Measurements from ENCODE around the gene SLC5A4. TPM values are rescaled to one million over a fixed set of nuclear protein-coding genes. Genes with fewer than 3 reads are reported as not detected.

Gene SLC5A4
- total RNA-seq, 1 donor from 2014 or later, result not detected

GRCh38 chr22:32236970-32237369 lies 18.2 kb downstream of the SLC5A4 start:
- Mint-ChIP-seq H3K36me3 (ENCODE audit: low read depth) (no peaks in the 10 kb centered on the region), H3K9me3 (no peaks in the 10 kb centered on the region), H3K4me1 (no peaks in the 10 kb centered on the region), H3K27ac (no peak overlapping the region), H3K27me3 (peaks cover 20% of the 10 kb centered on the region), H3K4me3 (no peak overlapping the region)
- POLR2A ChIA-PET, result no interaction called here
- no peak for ATAC-seq (ENCODE audit: low read depth)
- intact Hi-C loops (cut with micrococcal nuclease), result no loop called here
- TF ChIP-seq CTCF (IDR thresholded peaks at IDR 0.05), result no peak
- no peak for DNase-seq
- CTCF ChIA-PET, result no interaction called here

- Mint-ChIP-seq H3K36me3 (ENCODE audit: low read depth) (no peaks in the 10 kb centered on the region), H3K9me3 (no peaks in the 10 kb centered on the region), H3K27me3 (peaks cover 35% of the 10 kb centered on the region), H3K27ac (no peak overlapping the region), H3K4me1 (no peaks in the 10 kb centered on the region), H3K4me3 (no peak overlapping the region)
- intact Hi-C loops (cut with micrococcal nuclease), result no loop called here
- ChIA-PET POLR2A (interaction anchor here (0.6 kb wide), 1 partner anchor 463 kb away, joined by 3 read pairs; no protein-coding TSS in a partner anchor), CTCF (no interaction called here)
- no peak for TF ChIP-seq CTCF (IDR thresholded peaks at IDR 0.05)
- DNase-seq, result no peak
- no peak for ATAC-seq (ENCODE audit: low read depth)
Measured at GRCh38 chr22:32233091-32233490, 22.1 kb downstream of the SLC5A4 start.

- no peak overlapping the region for H3K27ac Mint-ChIP-seq
- H3K9me3 Mint-ChIP-seq, result no peaks in the 10 kb centered on the region
- DNase-seq (no peak), ATAC-seq (ENCODE audit: low read depth) (no peak)
- H3K4me3 Mint-ChIP-seq, result no peak overlapping the region
- H3K4me1 Mint-ChIP-seq, result no peaks in the 10 kb centered on the region
- POLR2A ChIA-PET, result no interaction called here
- H3K27me3 Mint-ChIP-seq, result peaks cover 31% of the 10 kb centered on the region
- CTCF ChIA-PET, result no interaction called here
- no peak for TF ChIP-seq CTCF (IDR thresholded peaks at IDR 0.05)
- intact Hi-C loops (cut with micrococcal nuclease), result no loop called here
- no peaks in the 10 kb centered on the region for H3K36me3 Mint-ChIP-seq (ENCODE audit: low read depth)
Measured at GRCh38 chr22:32232191-32232830, 22.8 kb downstream of the SLC5A4 start.

GRCh38 chr22:32226326-32227104 lies 28.6 kb downstream of the SLC5A4 start:
- intact Hi-C loops (cut with micrococcal nuclease), result no loop called here
- no peak overlapping the region for H3K27ac Mint-ChIP-seq

More at GRCh38 chr22:32226326-32227104, 28.6 kb downstream of the SLC5A4 start:
- Mint-ChIP-seq H3K36me3 (ENCODE audit: low read depth) (no peaks in the 10 kb centered on the region), H3K9me3 (no peaks in the 10 kb centered on the region), H3K4me3 (no peak overlapping the region), H3K4me1 (no peaks in the 10 kb centered on the region), H3K27me3 (peaks cover 42% of the 10 kb centered on the region)
- no peak for TF ChIP-seq CTCF (IDR thresholded peaks at IDR 0.05)
- ATAC-seq (ENCODE audit: low read depth), result no peak
- ChIA-PET POLR2A (no interaction called here), CTCF (no interaction called here)
- DNase-seq, result no peak

Data from activated B cell treated with CpG ODN at 0.5 μM for 24 hours (primary cell).